Ureter (tissue), 1 donor: Measurements from ENCODE around the gene IGFBP1. TPM values are rescaled to one million over a fixed set of nuclear protein-coding genes. Genes with fewer than 3 reads are reported as not detected.

Experiments used
- DNase-seq: peaks from one replicate; pipeline ENCODE4 v3.0.0-alpha.2; 2020; ENCODE audit warnings: low spot score
- total RNA-seq: library from RNA; stranded (reverse); gene quantifications from one replicate; pipeline ENCODE4 v1.2.4, GENCODE V29; 2023
- donor health status: DM: yes; HTN: yes; CAD: no.

IGFBP1 gene
- total RNA-seq, 1 donor from 2014 or later: not detected

DNA sequence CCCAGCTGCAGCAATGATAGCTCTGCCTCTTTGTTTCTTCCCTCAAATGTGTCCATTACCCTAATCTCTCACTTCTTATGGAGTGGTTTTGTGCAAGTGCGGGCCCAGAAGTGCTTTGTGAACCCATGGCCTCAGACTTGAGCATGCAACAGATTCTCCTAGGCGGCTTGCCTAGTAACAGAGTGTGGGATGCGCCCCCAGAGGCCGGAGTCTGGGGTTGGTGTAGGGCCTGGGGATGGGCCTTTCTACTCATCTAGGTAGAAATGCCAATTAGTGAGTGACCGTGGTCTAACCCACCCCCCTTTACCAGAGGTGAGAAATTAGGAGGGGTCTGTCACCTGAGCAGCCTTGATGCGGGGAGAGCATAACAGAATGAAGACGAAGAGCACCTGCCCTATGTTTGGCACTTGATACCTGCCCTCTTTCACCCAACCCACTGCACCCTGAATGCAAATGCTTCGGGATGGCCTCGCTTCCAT is 7.0 kb upstream of the IGFBP1 start:
- DNase-seq: no peak

DNA sequence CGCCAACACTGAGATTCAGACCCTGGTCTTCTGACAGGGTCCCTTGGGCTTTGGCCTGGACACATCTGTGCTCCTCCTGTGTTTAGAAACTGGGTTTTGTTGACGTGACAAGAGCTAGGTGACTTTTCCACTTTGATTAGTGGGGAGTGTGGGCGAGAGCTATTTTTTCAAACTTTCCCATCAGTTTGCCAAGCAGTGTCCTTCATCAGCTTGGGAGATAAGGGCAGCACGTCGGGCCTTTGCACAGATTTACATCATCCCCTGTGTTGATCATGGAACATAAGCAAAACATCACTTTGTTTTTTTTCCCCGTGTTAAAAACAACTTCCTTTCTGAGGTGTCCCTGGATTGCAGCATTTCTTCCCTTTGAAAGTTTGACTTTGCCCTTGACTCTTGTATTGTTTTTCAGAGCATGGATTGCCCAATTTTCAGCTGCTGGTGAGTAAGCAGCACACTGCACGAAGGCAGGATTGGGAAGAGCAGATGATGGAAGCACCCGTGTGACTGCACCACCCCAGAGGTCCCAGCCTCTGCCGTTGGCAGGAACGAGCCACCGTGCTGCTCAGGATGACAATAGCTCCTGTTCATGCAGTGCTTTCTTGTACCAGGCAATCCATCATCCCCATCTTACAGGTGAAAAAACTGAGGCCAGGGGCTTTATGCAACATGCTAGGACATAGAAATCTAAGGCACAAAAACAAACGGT is 6.4 kb upstream of the IGFBP1 start:
- DNase-seq: no peak

DNA sequence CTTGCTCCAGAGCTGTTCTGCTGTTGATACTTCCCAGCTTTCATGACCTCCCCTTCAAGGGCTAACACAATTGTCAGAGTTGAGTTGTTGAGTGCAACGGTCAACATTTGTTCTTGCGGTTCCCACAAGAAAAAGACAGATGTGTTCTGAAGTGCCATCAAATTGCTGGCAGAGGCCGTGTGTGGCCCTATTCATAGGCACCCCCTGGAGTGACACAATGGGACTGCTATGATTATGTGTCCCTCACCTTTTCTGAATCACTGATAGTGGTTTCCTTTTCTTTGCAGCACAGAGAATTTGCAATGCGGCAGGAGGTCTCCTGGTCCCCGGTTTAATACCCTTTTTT is 5.8 kb upstream of the IGFBP1 start:
- DNase-seq: no peak

DNA sequence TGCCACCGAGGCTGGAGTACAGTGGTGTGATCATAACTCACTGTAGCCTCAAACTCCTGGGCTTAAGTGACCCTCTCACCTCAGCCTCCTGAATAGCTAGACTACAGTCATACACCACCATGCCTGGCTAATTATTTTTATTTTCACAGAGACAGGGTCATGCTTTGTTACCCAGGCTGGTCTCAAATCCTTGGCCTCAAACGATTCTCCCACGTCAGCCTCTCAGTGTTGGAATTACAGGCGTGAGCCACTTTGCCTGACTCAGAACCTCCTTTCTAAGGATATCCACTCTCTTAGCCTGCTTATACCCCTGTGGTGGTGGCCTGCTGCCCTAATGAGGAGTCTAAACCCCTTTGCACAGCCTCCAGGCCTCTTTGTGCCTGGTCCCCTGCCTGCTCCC is 4.2 kb upstream of the IGFBP1 start:
- no peak for DNase-seq

DNA sequence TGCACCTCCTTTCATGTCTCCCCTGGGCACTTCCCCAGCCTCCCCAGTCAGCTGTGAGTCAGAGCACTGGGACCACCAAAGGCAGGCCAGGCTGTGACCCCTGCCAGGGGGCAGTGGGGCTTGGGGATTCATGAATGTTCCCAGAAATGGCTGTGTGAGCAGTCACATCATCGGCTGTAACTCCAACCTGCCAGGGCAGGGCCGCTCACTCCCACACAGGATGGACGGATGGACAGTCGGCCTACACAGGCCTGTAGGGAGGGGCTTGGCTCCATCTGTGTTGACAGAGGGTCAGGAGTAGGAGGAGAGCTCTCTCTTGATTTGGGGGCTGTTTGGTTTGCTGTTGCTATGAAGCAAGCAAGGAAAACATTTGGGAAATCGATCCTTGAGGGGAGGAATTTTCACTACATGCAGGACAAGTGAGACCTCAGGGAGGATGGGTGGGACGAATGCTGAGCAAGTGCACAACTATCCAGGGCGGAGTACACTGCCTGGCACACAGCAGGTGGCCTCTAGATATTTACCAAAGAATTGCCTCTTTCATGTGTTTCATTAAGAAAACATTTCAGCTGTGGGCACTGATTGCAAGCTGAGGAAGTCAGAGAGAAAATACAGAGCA is 2.9 kb upstream of the IGFBP1 start:
- DNase-seq: no peak

DNA sequence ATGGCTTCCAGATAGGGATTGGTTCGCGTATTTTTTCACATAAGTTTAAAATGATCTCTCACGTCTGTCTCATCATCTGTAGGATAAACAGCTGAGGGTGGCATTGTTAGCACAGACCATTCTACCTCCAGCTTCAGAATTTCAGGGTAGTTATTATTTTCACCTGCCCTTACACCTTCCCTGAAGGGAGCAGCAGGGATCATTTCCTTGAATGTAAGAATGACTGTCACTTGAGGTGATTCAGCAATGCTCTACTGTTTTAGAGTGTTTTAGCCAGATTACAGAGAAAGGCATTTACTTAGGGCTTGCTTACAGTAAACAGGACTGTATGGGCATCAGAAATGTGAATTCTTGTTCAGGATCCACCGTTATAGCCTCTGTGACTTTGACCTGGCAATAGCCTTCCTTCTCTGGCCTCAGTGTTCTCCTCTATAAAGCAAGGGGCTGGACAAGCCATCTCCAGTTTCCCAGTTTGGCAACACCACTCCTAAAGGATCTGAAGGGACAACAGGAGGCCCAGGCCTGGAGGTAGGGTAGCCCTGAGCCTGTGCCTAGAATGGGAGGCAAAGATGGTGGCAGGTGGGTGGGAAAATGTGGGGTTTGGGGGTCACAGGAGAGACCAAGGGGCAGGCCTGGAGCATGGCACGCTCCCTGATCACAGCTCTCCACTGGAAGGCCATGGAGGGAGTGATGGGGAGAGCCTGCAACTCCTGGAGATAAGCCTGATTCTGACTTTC is 1.2 kb upstream of the IGFBP1 start:
- no peak for DNase-seq

DNA sequence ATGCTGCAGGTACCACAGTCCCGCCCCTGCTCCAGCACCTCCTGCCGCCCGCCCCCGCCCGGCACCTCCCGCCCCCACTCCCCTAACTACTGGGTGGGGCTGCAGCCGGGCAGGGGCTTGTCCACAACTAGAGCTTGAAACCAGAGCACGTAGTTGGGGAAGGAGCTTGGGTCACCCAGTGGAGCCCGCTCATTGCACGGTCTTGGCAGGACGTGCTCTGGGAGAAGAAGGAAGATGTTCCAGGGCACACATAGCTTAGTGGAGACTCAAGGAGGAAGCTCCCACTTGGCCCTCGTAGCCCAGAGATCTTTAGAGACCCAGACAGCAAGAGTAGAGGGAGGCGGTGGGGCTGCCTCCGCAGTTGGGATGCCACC is 692 bp downstream of the IGFBP1 start:
- no peak for DNase-seq

DNA sequence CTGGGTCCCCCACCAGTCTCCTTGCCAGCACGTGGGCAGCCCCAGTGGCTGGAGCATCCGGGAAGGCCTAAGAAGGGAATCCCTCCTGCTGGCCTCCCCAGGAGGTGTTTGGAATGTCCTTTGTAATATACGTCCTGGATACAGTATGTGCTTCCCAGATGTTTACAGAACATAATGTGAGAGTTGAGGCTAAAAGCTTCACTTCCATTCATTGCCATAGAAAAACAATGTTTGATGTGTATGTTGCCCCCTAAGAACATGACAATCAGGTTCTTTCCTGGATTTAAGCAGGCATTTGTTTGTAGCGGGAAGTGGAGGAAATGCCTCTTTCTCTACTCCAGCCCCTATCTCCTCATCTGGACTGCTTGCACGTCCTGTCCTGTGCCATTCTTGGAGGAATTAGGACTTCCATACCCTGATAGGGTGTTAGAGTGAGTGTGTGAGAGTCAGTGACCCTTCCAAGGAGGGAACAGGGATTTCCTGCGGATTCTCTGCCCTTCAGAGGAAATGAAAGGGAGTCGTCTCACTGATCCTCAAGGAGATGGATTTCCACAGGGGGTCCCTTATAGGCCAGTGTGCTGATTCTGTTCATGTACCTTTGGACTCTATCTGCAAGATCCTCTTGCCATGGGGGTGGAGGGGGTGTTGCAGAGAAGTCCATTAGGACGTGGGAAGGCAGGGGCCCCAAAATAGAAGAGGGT is 1.2 kb downstream of the IGFBP1 start:
- no peak for DNase-seq

DNA sequence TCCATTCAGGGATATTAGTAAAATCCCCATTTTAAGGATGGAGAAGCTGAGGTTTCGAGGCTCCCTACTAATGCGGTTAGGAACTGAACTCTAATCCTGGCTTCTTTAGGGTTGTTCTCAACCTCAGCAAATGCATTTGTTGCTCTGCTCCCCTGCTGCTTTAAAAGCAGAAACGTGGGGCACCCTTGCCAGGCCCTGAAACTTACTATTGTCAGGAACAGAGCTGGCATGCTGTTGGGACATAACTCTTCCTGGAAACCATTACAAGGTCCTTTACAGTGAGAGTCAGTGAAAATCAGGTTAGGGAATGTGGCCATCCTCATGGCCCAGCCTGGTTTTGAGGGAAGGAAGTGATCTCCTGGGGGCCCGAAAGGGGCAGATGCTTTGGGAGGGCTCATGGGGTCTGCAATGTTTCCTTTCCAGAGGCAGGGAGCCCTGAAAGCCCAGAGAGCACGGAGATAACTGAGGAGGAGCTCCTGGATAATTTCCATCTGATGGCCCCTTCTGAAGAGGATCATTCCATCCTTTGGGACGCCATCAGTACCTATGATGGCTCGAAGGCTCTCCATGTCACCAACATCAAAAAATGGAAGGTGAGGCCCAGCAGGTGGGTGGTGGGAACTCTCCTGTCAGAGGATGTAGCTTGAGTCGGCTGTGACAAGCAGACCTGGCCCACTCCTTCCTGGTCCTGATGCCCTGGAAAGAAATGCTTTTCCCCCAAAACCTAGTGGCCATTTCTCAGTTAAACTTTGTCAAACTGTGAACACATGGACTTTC is 2.0 kb downstream of the IGFBP1 start:
- no peak for DNase-seq

DNA sequence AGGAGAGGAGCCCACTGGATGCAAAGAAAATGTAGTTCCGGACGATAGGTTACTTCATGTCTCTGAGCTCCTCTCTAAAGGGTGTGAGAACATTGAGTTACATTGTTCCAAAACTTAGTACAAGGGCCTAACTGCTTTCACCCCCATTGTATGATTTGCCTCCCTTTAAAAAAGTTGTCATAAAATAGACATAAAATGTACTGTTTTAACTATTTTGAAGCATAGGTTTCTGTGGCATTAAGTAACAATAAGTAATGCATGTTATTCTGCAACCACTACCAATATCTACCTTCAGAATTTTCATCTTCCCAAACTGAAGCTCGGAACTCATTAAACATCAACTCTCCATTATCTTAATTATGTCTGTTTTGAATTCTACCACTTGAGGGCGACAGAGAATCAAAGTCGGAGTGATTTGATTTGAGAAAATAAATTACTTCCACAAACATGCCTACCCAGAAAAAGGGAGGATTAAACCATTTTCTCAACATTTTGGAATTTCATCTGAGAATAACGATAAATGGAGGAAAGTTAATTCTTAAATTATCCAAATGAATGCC is 2.7 kb downstream of the IGFBP1 start:
- DNase-seq: no peak

DNA sequence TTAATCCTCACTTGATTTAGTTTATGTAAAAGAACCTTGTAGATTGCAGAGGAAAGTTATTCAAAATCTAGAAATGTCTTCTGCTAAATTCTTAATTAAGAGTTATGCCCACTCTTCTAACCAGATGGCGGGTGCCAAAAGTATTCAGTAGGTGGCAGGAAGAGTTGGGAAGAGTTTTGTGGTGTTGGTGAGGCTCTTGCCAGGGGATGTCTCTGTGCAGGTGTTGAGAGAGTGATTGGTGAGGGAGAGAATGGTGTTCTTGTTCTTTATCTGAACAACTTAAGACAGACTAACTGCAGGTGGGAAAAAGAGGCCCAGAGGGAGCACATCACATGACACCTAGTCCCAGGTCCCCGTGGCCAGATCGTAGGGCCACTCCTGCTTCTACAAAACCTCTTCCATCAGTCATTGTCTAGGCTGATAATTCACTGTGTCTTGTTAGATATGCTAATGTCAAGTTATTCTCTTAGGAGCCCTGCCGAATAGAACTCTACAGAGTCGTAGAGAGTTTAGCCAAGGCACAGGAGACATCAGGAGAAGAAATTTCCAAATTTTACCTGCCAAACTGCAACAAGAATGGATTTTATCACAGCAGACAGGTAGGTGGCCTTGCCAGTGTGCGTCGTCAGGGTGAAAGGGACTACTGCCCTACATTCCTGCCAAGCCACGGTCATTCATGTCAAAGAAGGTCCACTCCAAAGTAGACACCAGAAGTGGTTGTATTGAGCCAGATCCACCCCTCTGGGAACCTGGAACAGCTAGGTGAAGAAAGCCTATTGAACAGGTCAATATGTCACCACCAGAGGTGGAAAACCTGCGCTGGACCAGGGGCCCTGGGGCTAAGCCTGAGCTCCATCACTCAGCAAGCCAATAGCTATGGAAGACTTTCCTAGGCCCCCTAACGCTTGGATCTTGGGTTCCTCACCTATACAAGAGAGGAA is 3.4 kb downstream of the IGFBP1 start:
- no peak for DNase-seq

DNA sequence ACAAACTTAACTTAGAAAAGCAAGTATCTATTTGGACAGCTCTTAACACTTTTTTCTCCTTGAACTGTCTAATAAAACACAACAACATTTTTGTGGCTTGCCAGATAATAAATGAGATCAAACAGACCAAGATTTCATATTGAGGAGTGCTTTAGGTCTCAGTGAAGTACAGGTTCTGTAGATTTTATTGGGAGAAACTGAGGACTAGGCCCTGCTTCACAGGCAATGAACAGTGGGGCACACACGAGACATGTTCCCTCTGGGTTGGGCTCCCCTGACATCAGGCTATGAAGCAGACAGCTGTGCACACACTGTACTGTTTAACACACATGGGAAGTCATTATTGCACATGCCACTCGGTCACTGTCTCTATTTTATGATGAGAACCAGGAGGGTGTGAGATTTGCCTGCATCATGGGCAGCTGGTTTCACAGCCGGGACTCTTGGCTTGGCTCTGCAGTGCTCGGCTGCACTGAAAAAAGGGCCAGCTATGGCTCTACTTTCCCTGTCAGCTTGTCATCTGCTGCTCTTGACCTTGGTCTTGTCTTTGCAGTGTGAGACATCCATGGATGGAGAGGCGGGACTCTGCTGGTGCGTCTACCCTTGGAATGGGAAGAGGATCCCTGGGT is 4.2 kb downstream of the IGFBP1 start:
- DNase-seq: no peak

DNA sequence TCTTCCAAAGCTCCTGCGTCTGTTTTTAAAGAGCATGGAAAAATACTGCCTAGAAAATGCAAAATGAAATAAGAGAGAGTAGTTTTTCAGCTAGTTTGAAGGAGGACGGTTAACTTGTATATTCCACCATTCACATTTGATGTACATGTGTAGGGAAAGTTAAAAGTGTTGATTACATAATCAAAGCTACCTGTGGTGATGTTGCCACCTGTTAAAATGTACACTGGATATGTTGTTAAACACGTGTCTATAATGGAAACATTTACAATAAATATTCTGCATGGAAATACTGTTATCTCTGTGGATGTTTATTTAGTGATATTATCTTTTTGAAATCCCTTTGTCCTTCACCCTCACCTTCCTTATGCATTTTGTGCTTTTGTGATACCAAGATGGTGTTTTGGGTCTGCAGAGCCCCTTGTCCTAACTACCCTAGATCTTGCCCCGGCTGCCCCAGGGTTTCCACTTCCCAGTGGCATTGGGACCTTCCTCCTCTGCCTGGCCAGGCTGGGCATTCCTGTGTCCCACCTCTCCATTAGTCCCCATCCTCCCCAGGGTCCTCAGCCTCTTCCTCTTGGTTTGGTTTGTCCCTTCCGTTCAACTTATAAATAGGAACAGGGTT is 5.2 kb downstream of the IGFBP1 start:
- no peak for DNase-seq

DNA sequence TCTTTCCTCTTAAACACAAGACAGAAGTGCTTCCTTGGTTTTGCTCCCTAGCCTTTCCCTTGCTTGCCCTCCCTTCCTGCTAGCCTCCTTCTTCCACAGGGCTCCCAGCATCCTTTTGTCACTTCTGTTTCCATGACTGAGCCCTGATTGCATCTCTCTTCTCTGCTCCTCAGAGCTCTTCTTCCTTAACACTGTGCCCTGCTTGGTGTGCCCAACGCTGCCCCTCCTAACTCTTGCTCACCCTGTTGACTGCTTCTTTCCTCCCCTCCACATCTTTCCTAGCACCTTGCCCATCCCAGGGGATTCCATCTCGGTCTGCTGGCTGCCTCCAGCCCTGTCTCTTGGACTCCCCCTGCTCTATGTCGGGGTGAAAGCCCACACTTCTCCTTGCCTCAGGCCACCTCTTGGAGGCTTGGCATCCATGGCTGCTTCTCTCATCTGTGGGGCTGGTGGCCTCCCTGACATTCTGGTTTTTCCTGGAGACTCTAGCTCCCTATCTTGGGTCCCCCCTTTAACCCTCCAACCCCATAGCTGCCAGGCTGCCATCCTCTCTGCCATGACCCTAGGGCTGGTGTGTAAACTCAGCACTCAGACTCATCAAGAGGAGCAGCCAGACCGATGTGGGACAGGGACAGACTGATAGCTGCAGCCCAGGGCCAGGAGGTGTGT is 5.8 kb downstream of the IGFBP1 start:
- DNase-seq: no peak

DNA sequence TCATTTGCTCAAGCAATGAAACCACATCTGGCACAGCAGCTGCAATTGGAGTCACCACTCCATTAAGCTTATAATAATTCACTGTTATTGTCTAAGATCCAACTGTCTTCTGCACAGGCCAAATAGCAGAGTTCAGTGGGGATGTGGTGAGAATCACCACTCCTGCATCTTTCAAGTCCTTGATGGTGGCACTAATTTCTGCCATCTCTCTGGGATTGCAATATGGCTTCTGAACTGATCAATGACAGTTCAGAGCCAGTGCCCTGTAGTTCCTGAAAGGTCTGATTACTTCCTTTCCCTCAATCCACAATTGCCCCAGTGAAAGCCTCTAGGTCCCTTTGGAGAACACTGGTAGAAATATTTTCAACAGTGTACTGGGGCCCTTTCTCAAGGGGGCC is 6.4 kb downstream of the IGFBP1 start:
- no peak for DNase-seq

DNA sequence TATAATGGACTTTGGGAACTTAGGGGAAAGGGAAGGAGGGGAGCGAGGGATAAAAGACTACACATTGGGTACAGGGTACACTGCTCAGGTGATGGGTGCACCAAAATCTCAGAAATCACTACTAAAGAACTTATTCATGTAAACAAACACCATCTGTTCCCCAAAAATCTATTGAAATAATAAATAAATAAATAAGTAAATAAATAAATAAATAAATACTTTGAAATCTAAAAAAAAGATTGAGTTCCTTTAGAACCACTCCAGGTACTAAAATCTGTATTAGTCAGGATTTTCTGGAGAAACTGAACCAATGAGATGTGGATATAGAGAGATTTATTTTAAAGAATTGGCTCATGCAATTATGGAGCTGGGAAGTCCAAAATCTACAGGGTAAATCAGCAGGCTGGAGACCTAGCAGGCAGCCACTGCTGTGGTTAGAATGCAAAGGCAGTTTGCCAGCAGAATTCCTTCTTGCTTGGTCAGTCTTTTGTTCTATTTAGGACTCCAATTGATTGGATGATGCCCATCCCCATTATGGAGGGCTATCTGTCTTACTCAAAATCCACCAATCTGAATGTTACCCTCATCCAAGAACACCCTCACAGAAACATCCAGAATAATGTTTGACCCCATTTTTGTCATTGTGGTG is 8.9 kb downstream of the IGFBP1 start:
- no peak for DNase-seq

DNA sequence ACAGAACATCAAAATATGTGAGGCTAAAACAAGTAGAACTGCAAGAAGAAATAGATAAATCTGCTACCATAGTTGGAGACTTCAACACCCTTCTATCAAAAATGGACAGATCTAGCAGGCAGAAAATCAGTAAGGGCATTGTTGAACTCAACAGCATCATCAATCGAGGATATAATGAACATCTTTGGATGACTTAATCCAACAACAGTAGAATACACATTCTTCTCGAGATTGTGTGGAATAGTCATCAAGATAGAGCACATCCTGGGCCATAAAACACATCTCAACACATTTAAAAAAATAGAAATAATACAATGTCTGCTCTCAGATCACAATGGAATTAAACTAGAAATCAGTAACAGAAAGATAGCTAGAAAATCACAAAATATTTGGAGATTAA is 9.9 kb downstream of the IGFBP1 start:
- DNase-seq: no peak

DNA sequence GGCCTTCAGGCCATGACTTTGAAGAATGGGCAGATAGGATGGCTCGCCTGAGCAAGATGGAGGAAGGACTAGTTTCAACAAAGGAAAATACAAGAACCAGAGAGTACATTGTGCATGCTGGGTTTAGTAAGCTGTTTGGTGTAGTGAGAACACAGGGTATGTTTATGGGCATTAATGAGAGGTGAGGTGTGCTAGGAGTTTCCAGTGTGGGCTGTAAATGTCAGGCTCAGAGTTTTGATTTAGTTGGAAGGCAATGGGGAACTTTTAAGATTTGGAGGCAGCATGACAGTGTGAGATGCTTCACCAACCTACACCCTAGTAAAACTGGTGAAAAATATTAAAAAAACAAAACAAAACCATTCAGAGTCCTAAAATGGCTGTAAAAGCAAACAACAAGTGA is 13.3 kb downstream of the IGFBP1 start:
- no peak for DNase-seq
